ENCODE measurements around the gene TBX19. TPM values are rescaled to one million over a fixed set of nuclear protein-coding genes. Genes with fewer than 3 reads are reported as not detected.

Gene TBX19
- 0.47 and 0.51 TPM in 2 replicates for total RNA-seq

DNA sequence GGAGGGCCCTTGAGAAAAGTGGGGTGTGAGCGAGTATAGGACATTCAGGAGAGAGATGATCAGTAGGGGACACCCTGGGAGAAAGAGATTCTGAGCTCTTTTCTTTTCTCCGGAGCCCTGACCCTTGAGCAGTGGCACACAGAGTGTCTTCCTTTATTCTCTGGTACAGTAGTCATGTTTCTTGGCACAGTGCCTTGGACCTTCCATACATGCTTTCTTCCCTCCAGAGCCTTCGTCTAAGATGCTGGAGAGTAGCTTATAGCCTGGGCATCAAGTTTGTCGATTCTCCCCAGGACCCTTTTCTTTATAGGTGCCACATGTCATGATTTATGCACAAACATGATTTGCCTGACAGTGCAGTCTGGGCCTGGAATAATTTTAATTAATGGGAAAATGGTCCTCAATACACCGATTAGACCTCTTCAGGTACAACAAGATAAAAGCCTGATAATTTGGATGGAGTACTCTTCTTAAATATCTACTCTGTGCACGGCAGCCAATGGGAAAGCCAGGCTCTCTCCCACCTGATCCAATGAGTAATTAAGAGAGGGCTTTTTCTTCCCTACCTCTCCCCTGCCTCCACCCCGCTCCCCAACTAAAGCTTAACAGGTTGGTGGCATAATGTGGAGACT, at the start of gene TBX19:
Gene TBX19 (plus strand): TSS at position 582 of the 632 bp plus-strand sequence. CDS start 214 bp downstream, outside the sequence.
- DNase-seq, result no peak

DNA sequence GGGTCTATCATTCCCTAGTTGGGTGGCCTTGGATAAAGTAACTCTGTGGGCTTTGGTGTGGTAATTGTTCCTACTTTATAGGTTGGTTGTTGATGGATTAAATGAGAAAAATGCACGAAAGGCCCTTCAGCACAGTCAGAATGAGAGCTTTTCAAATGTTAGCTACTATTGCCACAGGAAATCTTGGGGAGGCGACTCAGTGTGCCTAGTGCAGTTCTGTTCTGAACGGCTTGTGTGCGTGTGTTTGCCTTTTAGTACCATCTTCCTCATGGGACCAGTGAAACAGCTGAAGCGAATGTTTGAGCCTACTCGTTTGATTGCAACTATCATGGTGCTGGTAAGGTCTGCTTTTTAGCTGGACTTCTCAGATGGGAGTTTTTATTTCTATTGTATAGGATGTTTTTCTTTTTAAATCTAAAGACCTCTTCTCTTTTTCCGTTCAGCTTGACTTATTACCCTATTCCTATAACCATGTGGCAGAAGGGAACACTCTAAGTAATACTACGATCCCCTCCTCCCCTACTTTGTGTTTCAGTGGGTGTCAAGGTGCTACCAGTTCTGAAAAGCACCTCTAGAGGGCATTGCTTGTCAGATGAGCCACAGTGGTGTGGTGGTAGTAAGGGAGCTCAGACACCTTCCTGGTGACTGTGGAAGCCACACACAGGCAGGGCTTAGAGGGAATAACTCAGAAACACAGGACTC, 45.7 kb upstream of the TBX19 start:
- peak; percentile 81 for DNase-seq

DNA sequence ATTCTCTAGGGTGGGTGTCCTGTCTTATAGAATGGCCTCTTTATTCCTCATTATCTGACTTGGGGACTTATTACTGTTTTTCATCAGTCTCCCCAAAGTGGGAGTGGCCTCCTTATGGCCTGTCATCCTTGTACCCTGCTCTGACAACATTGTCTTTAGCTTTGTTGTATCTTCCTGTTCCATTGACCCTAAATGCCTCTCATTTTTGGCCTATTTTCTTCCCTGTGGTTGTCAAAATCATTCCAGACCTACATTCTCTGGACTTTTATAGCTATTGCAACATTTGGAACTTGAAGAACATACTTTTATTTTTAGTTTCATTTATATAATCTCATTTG, 45.2 kb upstream of the TBX19 start:
- no peak for DNase-seq

DNA sequence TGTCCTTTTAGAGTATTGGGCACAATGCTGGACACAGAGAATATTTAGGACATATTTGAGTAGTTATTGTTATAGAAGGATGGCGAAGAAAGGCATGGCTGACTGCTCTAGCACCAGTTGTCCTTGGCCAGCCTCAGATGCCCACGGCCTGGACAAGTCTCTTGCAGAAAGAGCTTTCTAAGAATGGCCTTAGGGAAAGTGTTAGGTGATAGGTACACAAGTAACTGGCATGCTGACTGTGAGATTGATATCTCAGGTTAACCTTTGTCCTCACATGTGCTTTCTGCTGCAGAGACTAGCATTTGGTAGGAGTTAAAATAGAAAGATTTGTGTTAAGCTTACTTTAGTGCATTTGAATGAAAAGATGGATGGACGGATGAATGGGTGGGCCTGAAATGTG, 44.7 kb upstream of the TBX19 start:
- DNase-seq, result no peak

DNA sequence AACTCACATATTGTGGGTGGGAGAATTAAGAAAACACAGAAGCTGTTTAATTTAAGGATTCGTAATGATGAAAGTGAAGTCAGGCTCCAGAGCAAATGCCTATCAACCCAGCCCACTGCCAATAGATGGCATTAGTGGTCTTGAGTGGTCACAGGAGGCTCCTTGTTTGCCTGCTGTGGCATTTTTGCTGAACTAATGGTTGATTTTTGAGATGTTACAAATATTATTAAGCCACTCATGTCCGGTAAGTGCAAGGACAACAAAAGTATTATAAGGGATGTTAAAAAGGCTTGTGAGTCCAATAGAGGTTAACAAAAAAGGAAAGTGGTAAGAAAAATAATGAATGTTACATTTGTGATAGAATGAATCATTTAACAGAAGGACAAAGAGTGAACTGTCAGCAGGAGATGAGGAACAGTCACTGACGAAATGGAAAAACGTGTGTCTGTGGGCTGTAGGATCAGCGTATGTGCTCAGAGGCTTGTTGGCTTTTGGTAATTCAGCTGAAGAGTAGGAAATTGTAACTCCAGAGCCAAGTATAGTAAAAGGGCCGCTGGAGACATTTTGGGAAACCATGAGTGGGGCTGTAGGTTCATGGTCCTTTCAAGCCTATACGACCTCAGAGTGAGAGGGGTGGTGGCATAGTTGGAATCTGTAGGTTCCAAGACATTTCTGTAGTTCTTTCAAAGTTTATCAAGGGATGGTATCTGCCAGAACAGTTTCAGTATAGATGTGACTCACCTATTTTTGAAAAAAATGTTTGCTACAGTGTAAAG, 43.7 kb upstream of the TBX19 start:
- no peak for DNase-seq

DNA sequence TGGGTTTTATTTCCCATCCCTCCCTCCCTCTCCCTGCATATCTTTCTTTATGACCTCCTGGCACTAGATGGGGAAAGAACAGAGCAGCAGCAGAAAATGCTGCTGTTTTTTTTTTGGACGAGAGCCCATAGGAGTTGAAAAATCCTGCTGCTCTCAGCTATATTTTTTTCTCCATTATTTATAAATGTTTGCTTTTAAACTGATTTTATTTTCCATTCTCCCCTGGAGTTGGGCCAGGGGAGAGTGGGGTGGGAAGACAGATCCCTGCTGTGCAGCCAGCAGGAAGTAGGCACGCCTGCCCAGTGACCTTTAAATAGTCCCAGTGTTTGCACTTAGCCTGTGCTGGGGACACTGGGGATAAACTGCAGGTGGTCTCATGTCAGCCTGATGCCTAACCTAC, 37.5 kb upstream of the TBX19 start:
- DNase-seq, result peak; percentile 39

DNA sequence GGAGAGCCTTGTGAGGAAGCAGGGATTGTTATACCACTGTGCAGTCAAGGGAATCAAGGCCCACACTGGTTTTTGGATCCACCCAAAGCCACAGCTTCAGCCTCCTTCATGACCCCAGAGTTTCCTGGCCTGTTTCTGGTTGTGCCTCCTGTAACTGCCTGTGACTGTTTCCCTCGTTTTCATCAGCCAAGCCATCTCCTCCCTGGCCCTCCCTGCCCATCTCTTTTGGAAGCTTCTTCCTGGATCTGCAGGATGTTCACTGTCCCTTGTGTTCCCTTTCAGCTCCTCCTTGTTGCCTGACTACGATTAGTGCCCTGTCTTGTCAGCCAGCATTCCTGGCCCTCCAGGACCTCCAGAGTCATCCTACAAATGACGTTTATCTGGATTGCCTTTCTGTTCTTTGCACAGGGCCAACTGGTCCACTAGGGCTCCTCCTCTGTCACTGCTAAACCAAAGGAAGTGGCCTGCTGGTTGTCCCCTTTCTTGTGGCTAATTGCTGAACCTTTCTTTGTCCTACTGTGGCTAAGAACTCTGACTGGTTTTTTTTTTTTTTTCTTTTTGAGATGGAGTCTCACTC, 37.0 kb upstream of the TBX19 start:
- no peak for DNase-seq

DNA sequence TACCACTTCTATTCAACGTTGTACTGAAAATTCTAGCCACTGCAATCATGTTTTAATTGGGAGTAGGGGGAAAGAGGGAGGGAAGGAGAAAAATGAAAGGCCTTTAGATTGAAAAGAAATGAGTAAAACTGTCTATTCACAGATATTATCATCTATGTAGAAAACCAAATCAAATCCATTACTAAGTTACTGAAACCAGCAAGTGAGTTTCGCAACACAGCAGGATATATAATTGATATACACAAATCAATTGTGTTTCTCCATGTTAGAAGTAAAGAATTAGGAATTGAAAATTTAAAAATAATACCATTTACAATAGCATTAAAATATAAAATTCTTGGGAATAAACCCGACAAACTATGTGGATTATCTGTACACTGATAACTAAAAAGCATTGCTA, 35.6 kb upstream of the TBX19 start:
- DNase-seq, result no peak

DNA sequence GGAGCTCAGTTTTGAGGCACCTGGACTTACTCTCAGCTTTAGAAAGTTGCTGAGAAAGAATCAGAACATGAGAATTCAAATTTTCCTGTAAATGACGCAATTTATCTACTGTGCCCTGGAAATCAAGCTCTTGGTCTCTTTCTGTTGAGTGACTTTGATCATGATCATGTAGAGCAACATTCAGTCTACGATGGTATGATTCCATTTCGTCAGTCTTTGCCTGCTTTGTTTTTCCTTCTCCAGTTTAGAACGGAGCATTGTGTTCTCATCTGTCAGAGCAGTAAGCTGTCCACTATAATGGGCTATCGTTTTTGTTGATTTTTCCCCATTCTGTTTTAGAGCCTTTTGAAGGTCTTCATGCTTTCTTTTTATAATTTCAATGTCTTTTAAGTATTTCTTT, 34.2 kb upstream of the TBX19 start:
- DNase-seq, result no peak

DNA sequence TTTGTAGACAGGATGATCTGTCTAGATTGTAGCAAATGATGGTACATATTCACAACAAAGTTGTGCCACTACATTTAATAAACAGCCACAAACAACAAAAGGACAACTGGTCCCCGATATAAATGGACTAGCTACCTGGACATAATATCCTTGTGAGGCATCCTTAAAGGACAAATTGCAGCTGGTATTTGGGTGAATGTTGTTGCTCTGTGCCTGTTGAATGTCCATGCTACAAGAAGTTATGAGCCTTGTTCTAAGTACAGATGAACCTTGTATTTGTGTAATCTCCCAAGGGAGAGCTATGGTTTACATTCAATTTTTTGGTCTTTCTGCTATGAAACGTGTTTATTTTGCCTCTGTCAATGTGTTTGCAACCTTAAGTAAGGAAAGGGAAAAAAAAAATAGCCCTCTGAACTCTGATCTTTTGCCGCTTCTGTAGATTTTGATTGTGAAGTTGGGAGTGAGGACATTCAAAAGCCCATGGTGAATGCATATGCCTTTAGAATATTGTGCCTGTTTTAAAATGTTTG, 28.4 kb upstream of the TBX19 start:
- DNase-seq, result no peak

DNA sequence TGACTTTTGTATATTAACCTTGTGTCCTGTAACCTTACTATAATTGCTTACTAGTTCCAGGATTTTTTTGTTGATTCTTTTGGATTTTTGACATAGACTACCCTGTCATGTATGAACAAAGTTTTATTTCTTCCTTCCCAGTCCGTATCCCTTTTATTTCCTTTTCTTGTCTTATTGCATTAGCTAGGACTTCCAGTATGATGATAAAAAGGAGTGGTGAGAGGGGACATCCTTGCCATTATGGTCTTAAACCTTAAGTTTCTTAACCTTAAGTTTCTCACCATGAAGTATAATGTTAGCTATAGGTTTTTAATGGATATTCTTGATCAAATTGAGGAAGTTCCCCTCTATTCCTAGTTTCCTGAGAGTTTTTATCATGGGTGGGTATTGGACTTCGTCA, 24.5 kb upstream of the TBX19 start:
- DNase-seq, result no peak

DNA sequence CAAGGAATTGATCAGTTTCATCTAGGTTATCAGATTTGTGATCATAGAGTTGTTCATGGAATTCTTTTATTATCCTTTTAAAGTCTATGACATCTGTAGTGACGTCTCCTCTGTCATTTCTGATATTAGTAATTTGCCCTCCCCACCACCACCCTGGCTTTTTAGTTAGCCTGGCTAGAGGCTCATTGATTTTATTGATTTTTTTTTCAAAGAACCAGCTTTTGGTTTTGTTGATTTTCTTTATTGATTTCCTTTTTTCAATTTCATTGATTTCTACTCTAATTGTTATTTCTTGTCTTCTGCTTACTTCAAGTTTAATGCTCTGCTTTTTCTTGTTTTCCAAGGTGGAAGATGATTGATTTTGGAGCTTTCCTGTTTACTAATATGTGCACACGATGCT, 23.3 kb upstream of the TBX19 start:
- no peak for DNase-seq

DNA sequence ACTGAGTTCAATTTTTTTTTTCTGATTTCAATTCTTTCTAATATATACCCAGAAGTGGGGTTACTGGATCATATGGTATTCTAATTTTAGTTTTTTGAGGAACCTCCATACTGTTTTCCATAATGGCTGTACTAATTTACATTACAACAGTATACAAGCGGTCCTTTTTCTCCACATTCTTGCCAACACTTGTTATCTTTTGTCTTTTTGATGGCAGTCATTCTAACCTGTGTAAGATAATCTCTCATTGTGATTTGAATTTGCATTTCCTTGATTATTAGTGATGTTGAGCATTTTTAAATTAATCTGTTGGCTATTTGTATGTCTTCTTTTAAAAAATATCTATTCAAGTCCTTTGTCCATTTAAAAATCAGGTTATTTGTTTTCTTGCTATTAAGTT, 21.1 kb upstream of the TBX19 start:
- no peak for DNase-seq

DNA sequence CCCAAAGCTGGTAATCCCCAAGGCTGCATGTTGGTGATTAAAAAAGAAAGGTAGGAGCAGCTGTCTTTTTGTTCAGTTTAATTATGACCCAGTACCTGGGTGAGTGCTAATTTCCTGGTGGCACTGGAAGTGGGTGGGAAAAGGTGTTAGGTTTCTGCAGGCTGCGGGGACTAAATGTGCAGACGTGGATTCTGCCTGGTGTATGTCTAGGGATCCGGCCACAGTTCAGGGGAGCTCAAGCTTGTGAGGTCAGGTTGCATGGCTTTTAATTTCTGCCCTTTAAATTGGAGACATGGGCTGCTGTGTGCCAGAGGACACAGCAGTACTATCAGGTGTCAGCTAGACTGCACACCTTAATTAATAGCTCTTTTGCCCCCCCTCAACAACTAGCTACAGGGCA, 20.3 kb upstream of the TBX19 start:
- no peak for DNase-seq

DNA sequence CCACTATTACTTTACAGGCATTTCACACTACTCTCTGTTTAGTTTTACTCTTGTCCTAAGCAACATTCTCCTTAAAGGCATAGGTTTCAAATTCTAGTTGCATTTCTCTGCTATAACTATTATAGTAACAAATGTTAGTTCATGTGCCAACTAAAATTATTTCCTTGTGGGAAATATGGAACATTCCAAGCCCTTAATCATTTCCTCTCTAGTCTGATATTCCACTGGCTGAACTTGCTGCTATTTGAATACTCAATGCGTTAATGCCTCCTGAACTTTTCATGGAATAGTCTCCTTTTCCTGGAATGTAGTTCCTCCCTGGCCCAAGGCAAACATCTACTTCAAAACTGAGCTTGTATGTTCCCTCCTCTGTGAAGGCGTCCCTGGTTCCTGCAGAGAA, 19.3 kb upstream of the TBX19 start:
- peak; percentile 87 for DNase-seq

DNA sequence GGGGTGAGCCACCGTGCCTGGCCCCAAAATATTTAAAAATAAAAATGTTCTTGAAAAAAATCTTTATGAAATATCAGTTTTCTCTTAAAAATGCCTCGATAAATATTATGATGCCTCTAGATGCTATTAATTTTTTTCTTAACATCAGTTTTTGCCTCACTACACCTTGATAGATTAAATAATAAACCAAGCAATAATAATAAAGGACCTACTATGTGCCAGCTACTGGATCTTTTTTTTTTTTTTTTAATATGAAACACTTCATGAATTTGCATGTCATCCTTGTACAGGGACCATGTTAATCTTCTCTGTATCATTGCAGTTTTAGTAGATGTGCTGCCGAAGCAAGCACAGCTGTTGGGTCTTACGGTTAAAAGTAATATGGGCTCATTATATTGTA, 17.5 kb upstream of the TBX19 start:
- no peak for DNase-seq

DNA sequence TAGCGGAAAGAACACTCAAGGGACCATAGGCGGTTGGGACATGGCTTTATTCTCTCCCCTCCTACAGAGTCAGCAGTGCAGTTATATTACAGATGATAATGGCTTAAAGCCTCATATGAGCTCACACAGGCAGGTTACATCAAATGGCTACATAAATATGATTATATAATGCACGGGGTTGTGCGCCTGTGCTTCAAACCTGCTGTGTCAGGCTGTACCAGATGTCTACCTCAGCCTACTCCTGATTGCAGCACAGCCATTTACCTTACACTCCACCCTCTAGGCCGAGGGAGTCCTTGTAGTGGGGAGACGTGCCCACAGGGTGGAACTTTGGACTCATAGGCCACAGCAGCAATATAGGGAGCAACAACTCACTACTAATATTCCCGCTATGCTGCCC, 16.4 kb upstream of the TBX19 start:
- no peak for DNase-seq

DNA sequence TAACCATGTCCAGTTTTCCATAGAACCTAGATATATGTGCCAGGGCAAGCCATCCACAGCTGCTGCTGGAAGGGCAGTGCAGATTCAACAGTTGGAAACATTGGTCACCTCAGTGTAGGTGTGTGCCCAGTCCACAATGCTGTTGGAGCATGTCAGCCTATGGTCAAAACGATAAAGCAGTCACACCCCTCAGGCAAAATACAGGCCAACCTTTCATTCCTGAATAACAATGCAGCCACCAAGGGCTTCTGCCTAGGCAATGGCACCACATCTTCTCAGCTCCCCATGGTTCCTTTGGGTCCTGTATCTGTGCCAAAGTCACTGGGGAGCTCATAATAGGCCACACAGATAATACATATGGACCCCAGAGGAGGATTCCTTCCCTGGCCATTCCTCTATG, 15.1 kb upstream of the TBX19 start:
- no peak for DNase-seq

DNA sequence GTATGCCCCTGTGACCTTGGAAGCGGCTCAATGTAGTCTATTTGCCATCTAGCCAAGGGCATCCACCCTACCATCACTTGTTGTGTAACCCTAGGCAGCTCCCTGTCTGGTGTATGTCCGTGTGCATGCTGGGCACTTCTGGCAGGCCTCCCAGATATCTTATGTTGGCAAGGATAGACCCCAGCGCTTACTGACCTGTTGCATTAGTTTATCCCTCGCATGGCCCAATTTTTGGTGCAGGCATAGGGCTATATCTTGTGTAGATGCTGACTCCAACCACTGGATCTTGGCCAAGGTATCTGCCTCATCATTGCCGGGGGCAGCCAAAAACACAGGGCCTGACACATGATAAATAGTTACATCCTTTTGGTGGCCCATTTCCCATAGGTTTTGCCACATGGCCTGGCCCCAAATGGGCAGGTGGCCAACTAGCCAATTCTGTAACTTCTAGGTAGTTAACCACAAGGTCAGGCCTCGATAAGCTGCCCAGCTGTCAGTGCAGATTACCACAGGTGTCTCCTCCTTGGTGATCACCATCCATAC, 14.0 kb upstream of the TBX19 start:
- no peak for DNase-seq

DNA sequence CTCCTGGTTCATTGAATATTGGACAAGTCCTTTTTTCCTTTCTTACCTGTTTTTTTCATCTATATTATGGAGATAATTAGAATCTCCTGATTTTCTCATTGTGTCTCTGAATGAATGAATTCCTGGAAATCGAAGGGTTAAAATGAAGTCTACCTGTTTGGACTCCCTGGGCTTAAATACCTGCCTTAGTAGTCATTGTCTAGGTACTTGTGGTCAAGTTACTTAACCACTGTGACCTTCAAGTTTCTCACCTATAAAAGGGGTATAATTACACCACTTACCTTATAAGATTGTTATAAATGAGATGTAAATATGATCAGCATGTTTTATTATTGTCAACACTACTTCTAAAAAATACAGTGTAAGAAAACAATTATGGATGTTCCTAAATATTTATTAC, 9.0 kb upstream of the TBX19 start:
- DNase-seq, result no peak

DNA sequence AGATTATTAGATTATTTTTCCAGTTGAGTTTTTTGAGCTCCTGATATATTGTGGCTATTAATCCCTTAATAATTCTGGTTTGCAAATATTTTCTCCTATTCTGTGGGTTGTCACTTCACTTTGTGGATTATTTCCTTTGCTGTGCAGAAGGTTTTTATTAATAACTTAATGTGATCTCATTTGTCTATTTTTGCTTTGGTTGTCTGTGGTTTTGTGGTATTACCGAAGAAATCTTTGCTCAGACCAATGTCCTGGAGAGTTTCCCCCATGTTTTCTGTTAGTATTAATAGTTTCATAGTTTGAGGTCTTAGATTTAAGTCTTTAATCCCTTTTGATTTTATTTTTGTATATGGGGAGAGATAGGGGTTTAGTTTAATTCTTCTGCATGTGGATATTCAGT, 7.1 kb upstream of the TBX19 start:
- no peak for DNase-seq

DNA sequence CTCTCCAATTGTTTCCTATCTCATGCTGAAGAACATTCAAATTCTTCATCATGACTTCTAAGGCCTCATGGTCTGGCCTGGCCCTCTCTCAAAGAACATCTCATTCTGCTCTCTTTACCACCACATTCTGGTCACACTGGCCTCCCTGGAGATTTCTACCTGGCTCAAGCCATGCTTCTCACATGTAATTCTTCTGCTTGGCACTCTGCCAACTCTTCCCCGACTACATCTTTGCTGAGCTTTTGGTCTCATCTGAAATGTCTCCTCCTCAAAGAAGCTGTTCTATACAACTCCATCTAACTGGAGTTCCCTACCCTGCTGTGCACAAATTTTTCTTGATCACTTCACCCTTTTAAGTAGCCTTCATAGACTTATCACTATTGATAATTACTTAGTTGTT, 1.4 kb upstream of the TBX19 start:
- peak; percentile 10 for DNase-seq

Measured in dermis blood vessel endothelial cell (primary cell).